KMS-11 (cell line): Measurements from ENCODE around the gene CDC14B.

Experiments
- H2AFZ ChIP-seq: fragments of 200-600 bp; sonication (generic); 2 replicates; pipeline ENCODE4 v1.6.1; 2016; ENCODE audit warnings: antibody characterized with exemption, mixed run types, low read depth
- H3K27ac ChIP-seq: fragments of 200-600 bp; sonication (generic); 2 replicates; pipeline ENCODE4 v1.6.1; 2016; ENCODE audit warnings: mild to moderate bottlenecking, mixed run types
- H3K27me3 ChIP-seq: fragments of 200-600 bp; sonication (generic); 2 replicates; pipeline ENCODE4 v1.6.1; 2017; ENCODE audit warnings: mild to moderate bottlenecking, low read depth, mixed run types, moderate library complexity; ENCODE audit not compliant: insufficient read depth
- H3K36me3 ChIP-seq: fragments of 200-600 bp; sonication (generic); 2 replicates; pipeline ENCODE4 v1.6.1; 2017; ENCODE audit warnings: mild to moderate bottlenecking, mixed run types; ENCODE audit not compliant: insufficient read depth
- H3K4me1 ChIP-seq: fragments of 200-600 bp; sonication (generic); 2 replicates; pipeline ENCODE4 v1.6.1; 2016; ENCODE audit warnings: mild to moderate bottlenecking, low read depth, mixed run types; ENCODE audit not compliant: poor library complexity, severe bottlenecking
- H3K4me2 ChIP-seq: fragments of 200-600 bp; sonication (generic); 2 replicates; pipeline ENCODE4 v1.7.0; 2016; ENCODE audit warnings: mild to moderate bottlenecking, mixed run types
- H3K4me3 ChIP-seq: fragments of 200-600 bp; sonication (generic); IDR thresholded peaks from 2 replicates; pipeline ENCODE4 v1.6.1; 2017; ENCODE audit warnings: low read depth, low read length, mixed read lengths; ENCODE audit not compliant: insufficient read depth
- H3K79me2 ChIP-seq: fragments of 200-600 bp; sonication (generic); 2 replicates; pipeline ENCODE4 v1.6.1; 2016; ENCODE audit warnings: low read depth, mixed run types; ENCODE audit not compliant: insufficient read depth
- H3K9ac ChIP-seq: fragments of 200-600 bp; sonication (generic); 2 replicates; pipeline ENCODE4 v1.6.1; 2016; ENCODE audit warnings: mild to moderate bottlenecking, mixed run types
- H4K20me1 ChIP-seq: fragments of 200-600 bp; sonication (generic); 2 replicates; pipeline ENCODE4 v1.6.1; 2016; ENCODE audit warnings: mild to moderate bottlenecking, mixed run types; ENCODE audit not compliant: insufficient read depth
- TF ChIP-seq, protein P1 (sequence below): fragments of 200-600 bp; sonication (generic); conservative IDR thresholded peaks from 2 replicates; pipeline ENCODE4 v1.6.1; 2017; ENCODE audit warnings: low read depth, mild to moderate bottlenecking, antibody characterized with exemption, low read length, moderate library complexity, mixed read lengths

The CDC14B gene

GRCh38 chr9:96557921-96558320, 61.7 kb downstream of the CDC14B start:
- no peak overlapping the region for H3K9ac ChIP-seq

DNA sequence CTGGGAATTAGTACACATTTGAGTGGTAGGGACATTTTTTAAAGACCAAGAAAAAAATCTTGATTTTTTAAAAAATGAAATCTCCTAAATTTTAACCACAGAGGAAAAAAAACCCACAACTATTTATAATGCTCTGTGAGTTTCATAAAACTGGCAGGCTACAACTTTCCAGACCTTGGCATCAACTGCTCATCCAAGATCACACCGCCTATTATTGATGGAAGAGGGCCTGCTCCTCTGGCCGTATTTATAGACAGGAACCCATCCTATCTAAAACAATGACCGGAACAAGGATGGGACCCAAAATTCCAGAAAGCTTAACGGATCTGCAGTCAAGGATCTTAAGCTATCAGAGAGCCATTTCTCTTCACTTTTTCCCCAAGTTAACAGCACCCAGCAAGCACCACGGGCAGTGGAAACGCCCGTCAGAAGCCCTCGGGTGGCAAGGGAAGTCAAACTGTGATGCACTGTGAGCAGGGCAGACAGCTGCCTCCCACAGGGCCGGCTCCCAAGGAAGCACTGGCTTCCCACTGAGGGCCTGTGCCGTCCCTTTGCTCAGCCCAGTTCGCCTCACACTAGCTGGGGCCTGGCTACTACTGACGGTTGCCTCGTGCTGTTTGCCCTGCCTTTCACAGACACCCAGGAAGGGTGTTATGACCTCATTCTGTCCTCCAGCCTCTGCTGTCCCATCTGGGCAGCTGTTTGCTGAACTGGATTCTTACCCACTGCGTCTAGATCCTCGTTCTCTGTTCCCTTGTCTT, 62.8 kb downstream of the CDC14B start:
- H2AFZ ChIP-seq: no peak overlapping the region
- no peak overlapping the region for H3K4me2 ChIP-seq
- no peak overlapping the region for H3K27ac ChIP-seq
- no peaks in the 10 kb centered on the region for H3K36me3 ChIP-seq
- no peak overlapping the region for H3K9ac ChIP-seq
- TF ChIP-seq, protein P1, sequence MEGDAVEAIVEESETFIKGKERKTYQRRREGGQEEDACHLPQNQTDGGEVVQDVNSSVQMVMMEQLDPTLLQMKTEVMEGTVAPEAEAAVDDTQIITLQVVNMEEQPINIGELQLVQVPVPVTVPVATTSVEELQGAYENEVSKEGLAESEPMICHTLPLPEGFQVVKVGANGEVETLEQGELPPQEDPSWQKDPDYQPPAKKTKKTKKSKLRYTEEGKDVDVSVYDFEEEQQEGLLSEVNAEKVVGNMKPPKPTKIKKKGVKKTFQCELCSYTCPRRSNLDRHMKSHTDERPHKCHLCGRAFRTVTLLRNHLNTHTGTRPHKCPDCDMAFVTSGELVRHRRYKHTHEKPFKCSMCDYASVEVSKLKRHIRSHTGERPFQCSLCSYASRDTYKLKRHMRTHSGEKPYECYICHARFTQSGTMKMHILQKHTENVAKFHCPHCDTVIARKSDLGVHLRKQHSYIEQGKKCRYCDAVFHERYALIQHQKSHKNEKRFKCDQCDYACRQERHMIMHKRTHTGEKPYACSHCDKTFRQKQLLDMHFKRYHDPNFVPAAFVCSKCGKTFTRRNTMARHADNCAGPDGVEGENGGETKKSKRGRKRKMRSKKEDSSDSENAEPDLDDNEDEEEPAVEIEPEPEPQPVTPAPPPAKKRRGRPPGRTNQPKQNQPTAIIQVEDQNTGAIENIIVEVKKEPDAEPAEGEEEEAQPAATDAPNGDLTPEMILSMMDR: no peak
- H4K20me1 ChIP-seq: no peaks in the 10 kb centered on the region
- no peak overlapping the region for H3K4me3 ChIP-seq
- H3K79me2 ChIP-seq: no peaks in the 10 kb centered on the region
- H3K4me1 ChIP-seq: no peaks in the 10 kb centered on the region
- no peaks in the 10 kb centered on the region for H3K27me3 ChIP-seq

More at GRCh38 chr9:96557921-96558320, 61.7 kb downstream of the CDC14B start:
- H3K36me3 ChIP-seq: no peaks in the 10 kb centered on the region
- H3K4me2 ChIP-seq: no peak overlapping the region
- H3K27me3 ChIP-seq: no peaks in the 10 kb centered on the region
- H2AFZ ChIP-seq: no peak overlapping the region
- H3K79me2 ChIP-seq: no peaks in the 10 kb centered on the region
- H3K27ac ChIP-seq: no peak overlapping the region
- no peaks in the 10 kb centered on the region for H4K20me1 ChIP-seq
- no peak overlapping the region for H3K4me3 ChIP-seq
- TF ChIP-seq, protein P1: no peak
- H3K4me1 ChIP-seq: no peaks in the 10 kb centered on the region

DNA sequence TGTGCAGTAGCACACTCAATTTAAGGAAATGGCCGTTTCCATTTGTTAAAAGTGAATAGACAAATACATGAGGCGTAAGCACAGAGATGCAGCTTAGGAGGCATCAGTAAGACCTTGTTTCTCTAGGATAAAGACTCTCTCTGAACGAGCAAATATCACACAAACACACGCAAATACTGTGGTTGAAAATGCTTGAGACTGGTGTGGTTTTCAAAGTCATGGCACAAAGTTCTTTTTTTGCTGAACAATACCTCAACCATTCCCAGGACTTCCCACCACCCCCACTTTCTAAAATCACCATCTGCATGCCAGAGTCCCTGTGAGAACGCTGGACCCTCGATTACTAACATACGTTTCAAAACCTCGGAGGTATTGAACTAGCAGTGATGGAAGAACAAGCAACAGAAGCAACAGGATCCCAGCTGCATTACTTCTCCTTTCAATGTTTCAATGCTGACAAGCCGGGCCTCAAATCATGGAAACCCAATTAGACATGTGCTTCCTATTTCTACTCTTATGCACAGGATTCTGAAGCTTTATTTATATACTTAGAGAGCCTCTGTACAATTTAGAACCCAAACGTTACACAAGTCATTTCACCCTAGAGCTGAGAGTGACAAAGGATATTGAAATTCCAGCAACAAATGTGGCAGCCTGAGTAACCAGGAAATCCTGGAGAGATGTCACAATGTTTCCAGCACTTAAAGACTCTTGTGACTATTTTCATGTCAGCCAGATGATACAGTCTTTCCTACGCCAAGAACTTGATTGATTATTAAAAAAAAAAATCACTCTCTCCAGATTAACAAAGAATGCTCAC, 63.9 kb downstream of the CDC14B start:
- Histone ChIP-seq H2AFZ (no peak overlapping the region), H3K4me2 (no peak overlapping the region), H3K9ac (no peak overlapping the region), H3K27me3 (no peaks in the 10 kb centered on the region), H3K79me2 (no peaks in the 10 kb centered on the region), H4K20me1 (no peaks in the 10 kb centered on the region), H3K4me3 (no peak overlapping the region), H3K4me1 (no peaks in the 10 kb centered on the region), H3K27ac (no peak overlapping the region), H3K36me3 (no peaks in the 10 kb centered on the region)
- TF ChIP-seq, protein P1: no peak

DNA sequence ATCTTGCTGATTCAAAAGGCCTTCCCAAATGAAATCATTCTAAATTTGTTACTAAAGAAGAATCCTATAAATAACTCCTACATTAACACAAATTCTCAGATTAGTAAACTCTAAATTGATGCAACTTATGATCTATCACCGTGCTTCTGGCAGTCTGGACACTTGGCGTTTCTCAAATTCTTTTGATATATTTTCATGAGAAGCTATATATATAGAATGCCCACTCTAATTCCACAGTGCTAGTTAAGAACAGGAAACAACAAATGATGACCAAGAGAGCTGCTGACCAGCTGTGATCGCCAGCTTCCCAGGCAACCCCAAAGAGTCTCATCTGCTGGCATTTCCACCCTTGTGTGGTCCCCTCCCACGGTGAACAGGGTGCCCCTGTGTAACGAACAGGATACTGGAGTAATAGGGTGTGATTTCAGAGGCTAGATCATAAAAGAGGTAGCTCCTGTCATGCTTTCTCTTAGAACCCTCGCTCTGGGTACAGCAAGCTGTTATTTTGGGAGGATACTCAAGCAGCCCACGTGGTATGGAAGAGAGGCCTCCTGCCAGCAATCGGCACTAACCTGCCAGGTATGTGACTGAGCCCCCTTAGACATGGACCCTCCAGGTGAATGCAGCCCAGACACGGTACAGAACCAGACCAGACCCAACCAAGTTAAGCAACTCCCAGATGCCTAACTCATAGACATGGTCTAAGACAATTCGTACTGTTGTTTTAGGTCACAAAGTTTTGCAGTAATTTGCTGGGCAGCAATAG, 64.7 kb downstream of the CDC14B start:
- H3K4me3 ChIP-seq: no peak overlapping the region
- H3K4me1 ChIP-seq: no peaks in the 10 kb centered on the region
- TF ChIP-seq, protein P1: no peak
- no peak overlapping the region for H2AFZ ChIP-seq
- no peak overlapping the region for H3K27ac ChIP-seq
- H3K27me3 ChIP-seq: no peaks in the 10 kb centered on the region
- H3K4me2 ChIP-seq: no peak overlapping the region
- no peaks in the 10 kb centered on the region for H3K36me3 ChIP-seq
- H3K79me2 ChIP-seq: no peaks in the 10 kb centered on the region
- H3K9ac ChIP-seq: no peak overlapping the region
- H4K20me1 ChIP-seq: no peaks in the 10 kb centered on the region
